ENCODE data around the gene MED12. TPM values are rescaled to one million over a fixed set of nuclear protein-coding genes. Genes with fewer than 3 reads are reported as not detected.

Gene MED12
- total RNA-seq, 3 donors from 2014 or later, result 34.4 to 55.4 (median 47.8) TPM

GRCh38 chrX:71170660-71171059 lies 52.3 kb downstream of the MED12 start:
- intact Hi-C loops (cut with DNase I, micrococcal nuclease), result no loop called here
- TF ChIP-seq, protein P1, sequence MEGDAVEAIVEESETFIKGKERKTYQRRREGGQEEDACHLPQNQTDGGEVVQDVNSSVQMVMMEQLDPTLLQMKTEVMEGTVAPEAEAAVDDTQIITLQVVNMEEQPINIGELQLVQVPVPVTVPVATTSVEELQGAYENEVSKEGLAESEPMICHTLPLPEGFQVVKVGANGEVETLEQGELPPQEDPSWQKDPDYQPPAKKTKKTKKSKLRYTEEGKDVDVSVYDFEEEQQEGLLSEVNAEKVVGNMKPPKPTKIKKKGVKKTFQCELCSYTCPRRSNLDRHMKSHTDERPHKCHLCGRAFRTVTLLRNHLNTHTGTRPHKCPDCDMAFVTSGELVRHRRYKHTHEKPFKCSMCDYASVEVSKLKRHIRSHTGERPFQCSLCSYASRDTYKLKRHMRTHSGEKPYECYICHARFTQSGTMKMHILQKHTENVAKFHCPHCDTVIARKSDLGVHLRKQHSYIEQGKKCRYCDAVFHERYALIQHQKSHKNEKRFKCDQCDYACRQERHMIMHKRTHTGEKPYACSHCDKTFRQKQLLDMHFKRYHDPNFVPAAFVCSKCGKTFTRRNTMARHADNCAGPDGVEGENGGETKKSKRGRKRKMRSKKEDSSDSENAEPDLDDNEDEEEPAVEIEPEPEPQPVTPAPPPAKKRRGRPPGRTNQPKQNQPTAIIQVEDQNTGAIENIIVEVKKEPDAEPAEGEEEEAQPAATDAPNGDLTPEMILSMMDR (IDR thresholded peaks at IDR 0.05), result no peak
- Histone ChIP-seq H3K4me1 (ENCODE audit: low read depth) (no peaks in the 10 kb centered on the region), H3K4me3 (no peak overlapping the region), H3K36me3 (ENCODE audit: low read depth) (no peaks in the 10 kb centered on the region), H3K9me3 (no peaks in the 10 kb centered on the region)
- DNase-seq, result no peak
- ATAC-seq, result no peak

- Histone ChIP-seq H3K4me1 (ENCODE audit: low read depth) (no peaks in the 10 kb centered on the region), H3K4me3 (no peak overlapping the region), H3K36me3 (ENCODE audit: low read depth) (no peaks in the 10 kb centered on the region), H3K9me3 (no peaks in the 10 kb centered on the region)
- TF ChIP-seq, protein P1 (IDR thresholded peaks at IDR 0.05), result no peak
- intact Hi-C loops (cut with DNase I, micrococcal nuclease), result no loop called here
- DNase-seq, result no peak
- ATAC-seq, result no peak
Measured at GRCh38 chrX:71171110-71171801, 52.9 kb downstream of the MED12 start.

DNA sequence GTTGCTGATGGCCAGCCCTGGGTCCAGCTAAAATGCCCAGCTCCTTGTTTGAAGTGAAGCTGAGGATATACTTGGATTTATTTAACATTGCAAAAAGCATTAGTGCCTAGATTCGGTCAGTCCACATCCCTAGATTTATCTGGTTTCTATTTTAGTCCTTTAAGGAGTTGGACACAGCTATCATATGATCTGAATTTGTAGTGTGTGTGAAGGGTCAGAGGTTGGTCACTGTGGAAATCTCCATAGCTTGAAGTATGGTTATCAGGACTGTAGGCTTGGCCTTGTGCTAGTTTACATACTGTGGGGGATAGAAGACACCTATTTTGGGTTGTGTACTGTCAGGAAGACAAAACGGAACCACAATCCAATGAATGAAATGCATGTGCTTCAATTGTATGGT lies 55.0 kb downstream of the MED12 start:
- ATAC-seq (no peak), DNase-seq (no peak)
- intact Hi-C loops (cut with DNase I, micrococcal nuclease), result no loop called here
- Histone ChIP-seq H3K36me3 (ENCODE audit: low read depth) (no peaks in the 10 kb centered on the region), H3K4me3 (no peak overlapping the region), H3K4me1 (ENCODE audit: low read depth) (no peaks in the 10 kb centered on the region), H3K9me3 (no peaks in the 10 kb centered on the region)
- TF ChIP-seq, protein P1 (IDR thresholded peaks at IDR 0.05), result no peak

DNA sequence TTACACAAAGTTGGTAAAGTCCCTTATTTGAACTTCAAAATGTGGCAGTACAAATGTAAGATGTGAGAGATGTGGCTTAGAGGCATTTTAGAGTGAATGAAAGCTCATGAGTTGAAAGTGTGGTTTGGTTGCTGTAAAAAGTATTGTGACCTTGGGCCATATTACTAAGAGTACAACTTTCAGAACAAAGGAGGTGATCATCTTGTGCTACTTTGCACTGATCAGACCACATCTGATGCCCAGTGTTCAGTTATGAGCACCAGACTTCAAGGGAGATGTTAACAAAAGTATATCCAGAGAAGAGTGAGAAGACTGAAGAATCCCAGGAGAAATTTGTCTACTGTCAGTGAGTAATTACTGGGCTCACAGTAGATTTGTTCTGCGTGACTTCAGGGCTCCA lies 56.4 kb downstream of the MED12 start:
- no peaks in the 10 kb centered on the region for H3K9me3 ChIP-seq
- DNase-seq (no peak), ATAC-seq (no peak)
- intact Hi-C loops (cut with DNase I, micrococcal nuclease), result no loop called here
- TF ChIP-seq, protein P1 (IDR thresholded peaks at IDR 0.05), result no peak
- H3K4me1 ChIP-seq (ENCODE audit: low read depth), result no peaks in the 10 kb centered on the region
- no peak overlapping the region for H3K4me3 ChIP-seq
- H3K36me3 ChIP-seq (ENCODE audit: low read depth), result no peaks in the 10 kb centered on the region

DNA sequence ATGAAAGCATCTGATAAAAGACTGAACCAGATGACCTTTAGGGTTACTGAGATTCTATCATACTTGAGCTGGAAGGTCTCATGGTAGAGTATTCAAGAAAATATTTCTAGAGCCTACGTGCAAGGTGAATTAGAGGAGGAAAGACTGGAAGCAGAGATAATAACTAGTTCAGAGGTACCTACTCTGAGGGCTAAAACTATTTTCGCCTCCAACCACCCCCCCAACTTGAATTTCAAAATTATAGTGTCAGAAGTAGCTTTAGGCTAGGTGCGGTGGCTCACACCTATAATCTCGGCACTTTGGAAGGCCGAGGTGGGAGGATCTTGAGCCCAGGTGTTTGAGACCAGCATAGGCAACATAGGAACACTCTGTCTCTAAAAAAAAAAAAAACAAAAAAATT lies 57.1 kb downstream of the MED12 start:
- Histone ChIP-seq H3K4me3 (no peak overlapping the region), H3K4me1 (ENCODE audit: low read depth) (no peaks in the 10 kb centered on the region), H3K9me3 (no peaks in the 10 kb centered on the region), H3K36me3 (ENCODE audit: low read depth) (no peaks in the 10 kb centered on the region)
- ATAC-seq (no peak), DNase-seq (no peak)
- intact Hi-C loops (cut with DNase I, micrococcal nuclease), result no loop called here
- TF ChIP-seq, protein P1 (IDR thresholded peaks at IDR 0.05), result no peak

DNA sequence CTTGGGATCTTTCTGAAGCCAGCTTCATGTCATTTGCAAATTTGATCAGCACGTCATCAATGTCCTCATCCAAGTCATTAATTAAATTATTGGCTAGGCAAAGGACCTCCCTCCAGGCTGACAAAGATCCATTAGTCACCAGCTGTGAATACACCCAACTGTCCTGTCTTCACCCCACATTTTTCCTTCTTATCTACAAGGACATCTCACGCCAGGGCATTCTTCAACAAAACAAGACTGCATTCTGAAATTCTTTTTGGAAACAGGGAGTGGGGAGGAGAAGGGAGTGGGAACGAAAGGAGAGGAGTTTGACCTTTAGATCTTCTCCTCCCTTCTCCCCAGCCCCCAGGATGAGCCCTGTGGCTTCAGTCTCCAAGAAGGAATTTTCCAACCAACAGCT lies 58.9 kb downstream of the MED12 start:
- ATAC-seq (no peak), DNase-seq (no peak)
- H3K9me3 ChIP-seq, result no peaks in the 10 kb centered on the region
- H3K4me1 ChIP-seq (ENCODE audit: low read depth), result no peaks in the 10 kb centered on the region
- no peak overlapping the region for H3K4me3 ChIP-seq
- TF ChIP-seq, protein P1 (IDR thresholded peaks at IDR 0.05), result no peak
- no peaks in the 10 kb centered on the region for H3K36me3 ChIP-seq (ENCODE audit: low read depth)
- intact Hi-C loops (cut with DNase I, micrococcal nuclease), result no loop called here

Data from mucosa of descending colon (tissue), 3 donors.